SU-DHL-6 (cell line): ENCODE measurements around the gene ISG20L2.
A peak's percentile ranks its signal among the peaks of the same experiment; 100 is the strongest.

Experiments used
- H2AFZ ChIP-seq: fragments of 200-600 bp; sonication (generic); 2 replicates; pipeline ENCODE4 v1.6.1; 2014; ENCODE audit warnings: low read depth, mild to moderate bottlenecking, moderate library complexity, mixed read lengths, antibody characterized with exemption, low read length; ENCODE audit not compliant: severe bottlenecking
- H3F3A ChIP-seq: fragments of 200-600 bp; shearing (Covaris generic); 2 replicates; pipeline ENCODE4 v1.6.0; 2016; ENCODE audit warnings: antibody characterized with exemption, mild to moderate bottlenecking; ENCODE audit not compliant: insufficient read depth
- H3K27ac ChIP-seq: fragments of 200-600 bp; sonication (generic); 2 replicates; pipeline ENCODE4 v1.5.1; 2016; ENCODE audit warnings: low read depth, mild to moderate bottlenecking, low read length, moderate library complexity, mixed read lengths
- H3K27me3 ChIP-seq: fragments of 200-600 bp; sonication (generic), shearing (Covaris generic); 2 replicates; pipeline ENCODE4 v1.6.0; 2014; ENCODE audit warnings: mild to moderate bottlenecking, low read length
- H3K36me3 ChIP-seq: fragments of 200-600 bp; sonication (generic); 2 replicates; pipeline ENCODE4 v1.6.1; 2014; ENCODE audit warnings: mild to moderate bottlenecking, low read length, mixed read lengths
- H3K4me2 ChIP-seq: fragments of 300-600, 200-600 bp; shearing (Covaris generic), sonication (generic); 2 replicates; pipeline ENCODE4 v1.6.0; 2014; ENCODE audit warnings: low read length, low read depth, mild to moderate bottlenecking; ENCODE audit not compliant: poor library complexity, severe bottlenecking
- H3K4me3 ChIP-seq: fragments of 200-600 bp; sonication (generic); 2 replicates; pipeline ENCODE4 v1.5.1; 2014; ENCODE audit warnings: antibody characterized with exemption, low read length, mild to moderate bottlenecking, mixed read lengths; ENCODE audit not compliant: insufficient read depth, poor library complexity, severe bottlenecking
- H3K79me2 ChIP-seq: fragments of 200-600 bp; sonication (generic); 2 replicates; pipeline ENCODE4 v1.6.1; 2014; ENCODE audit warnings: mild to moderate bottlenecking, low read length, moderate library complexity; ENCODE audit not compliant: insufficient read depth
- H3K9ac ChIP-seq: fragments of 200-600 bp; sonication (generic); 2 replicates; pipeline ENCODE4 v1.7.0; 2014; ENCODE audit warnings: mild to moderate bottlenecking, low read length
- H3K9me2 ChIP-seq: fragments of 200-600 bp; sonication (generic); replicated peaks from 2 replicates; pipeline ENCODE4 v1.6.1; 2014; ENCODE audit warnings: low read length; ENCODE audit not compliant: insufficient read depth
- H3K9me3 ChIP-seq: fragments of 200-600 bp; sonication (generic); 2 replicates; pipeline ENCODE4 v1.6.1; 2014; ENCODE audit warnings: low read length, mixed read lengths; ENCODE audit not compliant: insufficient read depth
- H4K20me1 ChIP-seq: fragments of 200-600 bp; sonication (generic); 2 replicates; pipeline ENCODE4 v1.6.1; 2014; ENCODE audit warnings: low read depth, mild to moderate bottlenecking, antibody characterized with exemption, low read length, moderate library complexity, mixed read lengths
- CTCF ChIP-seq: fragments of 200-600 bp; sonication (generic); IDR thresholded peaks from one replicate; pipeline ENCODE4 v1.5.1; 2017; ENCODE audit warnings: antibody characterized with exemption, mild to moderate bottlenecking, low read length, moderate library complexity; ENCODE audit not compliant: insufficient read depth, poor library complexity, severe bottlenecking
- EZH2phosphoT487 ChIP-seq: fragments of 200-600 bp; sonication (generic), shearing (Covaris generic); conservative IDR thresholded peaks from 2 replicates; pipeline ENCODE4 v1.6.1; 2018; ENCODE audit warnings: mild to moderate bottlenecking, antibody characterized with exemption, low read length, moderate library complexity, mixed read lengths

The ISG20L2 gene

GRCh38 chr1:156750191-156750672, 21.7 kb upstream of the ISG20L2 start:
- Histone ChIP-seq H3K9ac (peak overlapping the region; percentile 86), H3K79me2 (peaks cover 67% of the 10 kb centered on the region), H3K9me2 (no peaks in the 10 kb centered on the region), H3F3A (peaks cover 27% of the 10 kb centered on the region), H3K36me3 (no peaks in the 10 kb centered on the region), H4K20me1 (no peaks in the 10 kb centered on the region; the same call in 1 of the 2 replicates), H2AFZ (no peak overlapping the region), H3K27me3 (no peaks in the 10 kb centered on the region), H3K9me3 (no peaks in the 10 kb centered on the region), H3K4me2 (peak overlapping the region; percentile 70), H3K4me3 (peak overlapping the region; percentile 91), H3K27ac (peak overlapping the region; percentile 88)
- TF ChIP-seq CTCF (no peak), EZH2phosphoT487 (no peak)

DNA sequence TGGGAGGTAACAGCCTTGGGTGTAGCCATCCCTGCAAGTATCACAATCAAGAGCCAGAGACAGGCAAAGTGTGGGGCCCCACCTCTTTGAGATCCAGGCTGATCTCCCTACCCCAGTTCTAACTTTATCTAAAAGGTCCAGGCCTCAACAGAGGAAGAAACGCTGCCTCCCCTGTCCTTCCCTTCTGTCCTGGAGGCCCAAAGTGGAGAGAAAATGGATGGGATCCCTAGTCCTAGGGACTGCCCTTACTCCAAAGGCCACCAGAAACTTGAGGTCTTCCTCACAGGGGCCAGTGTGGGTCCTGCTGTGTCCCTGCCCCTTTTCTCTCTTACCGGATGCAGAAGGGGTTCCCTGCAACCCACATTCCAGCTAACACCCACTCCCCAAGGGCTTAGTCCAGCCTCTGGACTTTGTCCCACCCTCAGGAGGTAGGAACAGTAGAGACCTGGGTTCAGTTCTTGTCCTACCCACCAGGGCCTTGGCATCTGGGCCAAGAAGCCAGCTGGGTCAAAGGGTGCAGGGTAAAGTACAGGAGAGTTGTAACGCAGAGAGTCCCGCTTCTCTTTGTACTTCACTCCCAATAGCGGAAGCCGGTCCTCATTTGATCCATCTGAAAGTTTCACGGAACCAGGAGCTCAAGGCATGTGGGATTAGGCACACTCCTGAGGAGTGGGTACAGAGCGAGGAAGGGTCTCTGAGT, 21.0 kb upstream of the ISG20L2 start:
- Histone ChIP-seq H3K79me2 (peaks cover 69% of the 10 kb centered on the region), H3K4me3 (peak overlapping the region; percentile 91), H3K27ac (peak overlapping the region; percentile 88), H3K27me3 (no peaks in the 10 kb centered on the region), H3K9me3 (no peaks in the 10 kb centered on the region), H3K36me3 (no peaks in the 10 kb centered on the region), H3F3A (peaks cover 29% of the 10 kb centered on the region), H3K4me2 (peak overlapping the region; percentile 70), H3K9ac (peak overlapping the region; percentile 86), H3K9me2 (no peaks in the 10 kb centered on the region), H4K20me1 (no peaks in the 10 kb centered on the region; the same call in 1 of the 2 replicates), H2AFZ (no peak overlapping the region)
- TF ChIP-seq CTCF (no peak), EZH2phosphoT487 (no peak)

GRCh38 chr1:156748670-156749418, 20.3 kb upstream of the ISG20L2 start:
- Histone ChIP-seq H3K4me2 (peak overlapping the region; percentile 70), H3K9ac (peak overlapping the region; percentile 86), H3K9me3 (no peaks in the 10 kb centered on the region), H3K4me3 (peak overlapping the region; percentile 91), H3K27ac (peak overlapping the region; percentile 88), H3F3A (peaks cover 29% of the 10 kb centered on the region), H3K27me3 (no peaks in the 10 kb centered on the region), H3K79me2 (peaks cover 69% of the 10 kb centered on the region), H2AFZ (no peak overlapping the region), H4K20me1 (no peaks in the 10 kb centered on the region; the same call in 1 of the 2 replicates), H3K9me2 (no peaks in the 10 kb centered on the region), H3K36me3 (no peaks in the 10 kb centered on the region)
- no peak for TF ChIP-seq EZH2phosphoT487
